ENCODE data around the gene PACSIN1. TPM values are rescaled to one million over a fixed set of nuclear protein-coding genes. Genes with fewer than 3 reads are reported as not detected.

Gene PACSIN1
- total and polyA plus RNA-seq, 4 donors: 5.8 to 34.8 (median 25.7) TPM

DNA sequence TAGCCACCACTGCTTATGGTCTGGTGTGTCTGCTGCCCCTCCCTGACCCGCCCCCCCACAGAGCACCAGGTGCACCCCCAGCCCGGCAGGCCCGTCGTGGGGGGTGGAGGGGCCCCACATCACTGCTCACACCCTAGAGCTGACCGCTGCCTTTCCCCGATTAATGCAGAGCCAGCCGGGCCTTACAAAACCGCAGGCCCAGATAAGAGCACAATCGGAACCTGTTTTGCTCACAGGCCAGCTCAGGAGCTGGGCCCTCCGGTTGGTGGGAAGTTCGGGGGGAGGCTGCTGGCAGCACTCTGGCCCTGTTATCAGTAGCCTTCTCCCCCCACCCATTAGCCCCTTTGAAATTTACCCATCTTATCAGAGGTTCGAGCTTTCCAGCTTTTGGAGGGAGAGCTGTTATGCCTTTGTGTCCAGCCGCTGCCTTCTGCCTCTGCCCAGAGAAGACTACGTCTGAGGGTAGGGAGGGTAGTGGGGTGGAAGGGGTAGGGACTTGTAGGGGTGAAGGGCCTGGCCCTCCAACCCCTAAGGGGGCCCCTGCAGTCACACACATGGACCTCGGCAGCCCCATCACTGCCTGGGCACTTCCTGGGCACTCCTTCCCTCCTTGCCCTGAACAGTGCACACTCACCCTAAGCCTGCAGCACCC is 97.1 kb downstream of the PACSIN1 start:
- H3K36me3 ChIP-seq (ENCODE audit: control insufficient read depth, insufficient read depth, low read length): no peaks in the 10 kb centered on the region
- WGBS (ENCODE audit: insufficient coverage): 73% methylated on average over 10 of the region's 15 CpGs
- H3K4me3 ChIP-seq (ENCODE audit: low read depth, low read length): no peak overlapping the region
- peaks cover 8% of the 10 kb centered on the region for H3K4me1 ChIP-seq (ENCODE audit: control insufficient read depth, insufficient read depth, low read length)
- no peak for DNase-seq (ENCODE audit: low read depth in 4 of 6, low spot score in 6 of 6)
- no peak overlapping the region for H3K27ac ChIP-seq (ENCODE audit: low read depth, low read length)
- H3K9me3 ChIP-seq (ENCODE audit: control insufficient read depth, insufficient read depth, low read length): peaks cover 5% of the 10 kb centered on the region
- H3K27me3 ChIP-seq (ENCODE audit: control insufficient read depth, insufficient read depth, low read length): no peaks in the 10 kb centered on the region

DNA sequence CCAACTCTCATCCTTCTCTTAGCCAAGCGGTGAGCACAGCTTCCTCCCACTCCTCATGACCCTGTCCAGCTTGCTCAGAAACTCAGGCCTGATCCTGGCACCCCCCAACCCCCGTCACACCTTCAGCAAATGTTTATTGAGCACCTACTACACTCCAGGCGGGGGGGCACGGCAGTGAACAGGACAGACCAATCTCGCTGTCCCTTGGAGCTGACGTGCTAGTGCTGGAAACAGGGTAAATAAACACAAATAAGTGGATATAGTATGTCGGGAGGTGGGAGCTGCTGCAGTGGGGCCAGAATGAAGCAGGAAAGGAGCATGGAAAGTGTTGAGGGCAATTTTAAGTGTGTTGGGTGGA is 97.6 kb downstream of the PACSIN1 start:
- H3K4me1 ChIP-seq (ENCODE audit: control insufficient read depth, insufficient read depth, low read length): peaks cover 8% of the 10 kb centered on the region
- no peak for DNase-seq (ENCODE audit: low read depth in 4 of 6, low spot score in 6 of 6)
- no peak overlapping the region for H3K27ac ChIP-seq (ENCODE audit: low read depth, low read length)
- 69% methylated on average over 7 of the region's 7 CpGs for WGBS (ENCODE audit: insufficient coverage)
- H3K9me3 ChIP-seq (ENCODE audit: control insufficient read depth, insufficient read depth, low read length): peaks cover 1% of the 10 kb centered on the region
- H3K36me3 ChIP-seq (ENCODE audit: control insufficient read depth, insufficient read depth, low read length): no peaks in the 10 kb centered on the region
- H3K4me3 ChIP-seq (ENCODE audit: low read depth, low read length): no peak overlapping the region
- no peaks in the 10 kb centered on the region for H3K27me3 ChIP-seq (ENCODE audit: control insufficient read depth, insufficient read depth, low read length)

DNA sequence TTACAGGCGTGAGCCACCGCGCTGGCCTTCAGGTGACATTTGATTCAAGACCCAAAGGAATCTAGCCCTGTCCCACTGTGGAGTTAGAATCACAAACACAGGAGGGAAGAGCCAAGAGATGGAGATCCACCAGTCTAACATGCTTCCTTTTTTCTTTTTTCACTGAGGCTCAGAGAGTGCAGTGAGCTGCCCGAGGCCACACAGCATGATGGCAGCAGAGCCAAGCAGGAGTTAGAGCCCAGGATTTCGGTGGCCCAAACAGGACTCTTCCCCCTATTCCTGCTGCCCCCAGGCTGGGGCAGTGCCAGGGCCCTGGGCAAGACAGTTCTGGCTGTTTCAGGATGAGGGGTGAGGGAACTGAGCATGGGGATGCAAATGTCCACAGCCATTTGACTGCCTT is 98.3 kb downstream of the PACSIN1 start:
- no peaks in the 10 kb centered on the region for H3K36me3 ChIP-seq (ENCODE audit: control insufficient read depth, insufficient read depth, low read length)
- DNase-seq (ENCODE audit: low read depth in 4 of 6, low spot score in 6 of 6): no peak
- no peaks in the 10 kb centered on the region for H3K27me3 ChIP-seq (ENCODE audit: control insufficient read depth, insufficient read depth, low read length)
- WGBS (ENCODE audit: insufficient coverage): 89% methylated on average over 4 of the region's 5 CpGs
- H3K27ac ChIP-seq (ENCODE audit: low read depth, low read length): no peak overlapping the region
- no peaks in the 10 kb centered on the region for H3K9me3 ChIP-seq (ENCODE audit: control insufficient read depth, insufficient read depth, low read length)
- peaks cover 8% of the 10 kb centered on the region for H3K4me1 ChIP-seq (ENCODE audit: control insufficient read depth, insufficient read depth, low read length)
- H3K4me3 ChIP-seq (ENCODE audit: low read depth, low read length): no peak overlapping the region

DNA sequence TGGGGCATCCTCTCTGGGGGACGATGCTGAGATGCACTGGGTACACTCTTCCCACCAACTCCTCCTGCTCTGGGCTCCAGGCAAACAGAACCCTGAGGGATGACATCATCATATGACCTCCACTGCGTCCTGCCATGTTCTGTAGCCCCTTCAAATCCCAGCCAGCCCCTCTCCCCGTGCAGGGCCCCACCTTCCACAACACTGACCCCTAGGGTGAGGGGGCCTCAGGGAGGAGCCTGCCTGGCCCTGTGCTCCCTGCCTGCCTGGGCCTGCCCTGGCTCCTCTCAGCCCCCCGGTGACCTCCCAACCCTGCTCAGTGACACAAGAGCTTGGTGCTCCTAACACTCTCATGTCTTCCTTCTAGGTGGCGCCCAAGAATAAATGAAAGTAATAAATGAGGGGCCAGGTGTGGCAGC is 99.9 kb downstream of the PACSIN1 start:
- Histone ChIP-seq H3K27ac (ENCODE audit: low read depth, low read length) (no peak overlapping the region), H3K4me3 (ENCODE audit: low read depth, low read length) (no peak overlapping the region), H3K4me1 (ENCODE audit: control insufficient read depth, insufficient read depth, low read length) (peaks cover 3% of the 10 kb centered on the region), H3K9me3 (ENCODE audit: control insufficient read depth, insufficient read depth, low read length) (no peaks in the 10 kb centered on the region), H3K27me3 (ENCODE audit: control insufficient read depth, insufficient read depth, low read length) (no peaks in the 10 kb centered on the region), H3K36me3 (ENCODE audit: control insufficient read depth, insufficient read depth, low read length) (no peaks in the 10 kb centered on the region)
- 11% methylated on average over 3 of the region's 5 CpGs for WGBS (ENCODE audit: insufficient coverage)
- DNase-seq (ENCODE audit: low read depth in 4 of 6, low spot score in 6 of 6): no peak

DNA sequence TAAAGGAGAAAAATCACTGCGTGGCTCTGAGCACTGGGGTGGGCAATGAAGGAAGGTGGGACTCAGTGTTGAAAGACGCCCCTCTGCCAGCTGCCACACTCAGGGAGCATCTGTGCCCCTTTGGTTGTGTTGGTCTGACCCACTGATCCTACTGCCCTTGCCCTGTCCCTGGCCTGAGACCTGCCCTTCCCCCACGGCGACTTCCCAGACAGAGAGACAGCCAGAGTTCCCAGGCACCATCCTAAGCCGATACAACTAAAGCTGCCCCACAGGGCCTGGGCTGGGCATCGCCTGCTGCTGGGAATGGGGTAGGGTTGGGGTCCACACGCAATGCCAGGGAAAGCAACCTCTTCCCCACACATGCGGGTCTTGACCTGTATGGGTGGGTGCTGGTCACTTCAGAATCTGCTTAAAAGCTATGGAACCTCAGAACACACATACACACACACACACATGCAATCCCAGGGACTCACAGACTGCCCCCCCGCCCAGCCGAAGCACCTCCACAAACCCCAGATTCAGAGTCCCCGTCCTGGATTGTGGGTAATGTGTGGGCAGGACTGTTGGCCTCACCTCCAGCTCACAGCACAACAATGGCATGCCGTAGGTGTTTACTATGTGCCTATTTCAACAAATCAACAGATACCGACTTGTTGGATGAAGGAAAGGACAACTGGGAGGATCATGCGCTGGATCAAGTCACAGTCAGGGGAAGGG is 101.1 kb downstream of the PACSIN1 start:
- Histone ChIP-seq H3K9me3 (ENCODE audit: control insufficient read depth, insufficient read depth, low read length) (no peaks in the 10 kb centered on the region), H3K27me3 (ENCODE audit: control insufficient read depth, insufficient read depth, low read length) (no peaks in the 10 kb centered on the region), H3K27ac (ENCODE audit: low read depth, low read length) (no peak overlapping the region), H3K4me1 (ENCODE audit: control insufficient read depth, insufficient read depth, low read length) (no peaks in the 10 kb centered on the region), H3K36me3 (ENCODE audit: control insufficient read depth, insufficient read depth, low read length) (no peaks in the 10 kb centered on the region), H3K4me3 (ENCODE audit: low read depth, low read length) (no peak overlapping the region)
- DNase-seq (ENCODE audit: low read depth in 4 of 6, low spot score in 6 of 6): no peak
- 82% methylated on average over 3 of the region's 14 CpGs for whole genome bisulfite sequencing (ENCODE audit: insufficient coverage)

DNA sequence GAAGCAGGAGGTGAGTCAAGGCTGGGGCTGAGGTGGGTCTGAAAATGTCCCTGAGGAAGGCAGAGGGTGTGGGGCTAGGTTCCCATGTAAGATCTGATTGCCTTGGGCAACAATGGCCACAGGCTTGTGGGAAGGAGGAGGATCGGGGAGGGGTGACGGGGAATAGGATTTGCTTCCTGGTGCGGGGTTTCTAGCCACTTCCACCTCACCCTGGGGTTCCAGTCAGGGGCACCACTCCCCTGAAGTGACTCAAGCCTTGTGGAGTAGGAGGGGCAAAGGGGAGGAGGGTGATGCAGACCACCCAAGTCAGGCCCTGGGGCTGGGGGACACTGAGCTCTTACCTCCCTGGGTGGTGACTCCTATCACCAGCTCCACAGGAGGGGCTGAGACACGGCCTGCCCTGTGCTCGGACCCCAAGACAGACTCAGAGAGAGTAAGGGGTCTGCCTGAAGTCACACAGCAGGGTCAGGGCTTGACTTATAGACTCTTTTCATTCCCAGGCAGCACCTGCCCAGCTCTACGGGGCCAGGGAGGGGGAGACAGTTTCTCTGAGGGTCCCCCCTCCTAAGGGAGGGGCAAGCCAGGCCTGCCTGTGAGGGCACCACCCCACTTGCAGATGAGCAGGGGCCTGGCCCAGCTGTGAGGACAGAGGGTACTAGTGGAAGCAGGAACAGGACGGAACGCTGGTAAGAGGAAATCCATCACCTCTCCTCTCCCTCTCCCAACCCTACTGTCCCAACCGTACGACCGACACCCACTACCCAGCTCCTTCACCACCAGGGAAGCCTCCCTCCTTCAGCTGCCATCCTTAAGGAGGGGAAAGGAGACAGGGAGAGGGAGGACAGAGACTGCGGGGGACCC is 102.7 kb downstream of the PACSIN1 start:
- no peak for DNase-seq (ENCODE audit: low read depth in 4 of 6, low spot score in 6 of 6)
- no peaks in the 10 kb centered on the region for H3K27me3 ChIP-seq (ENCODE audit: control insufficient read depth, insufficient read depth, low read length)
- no peak overlapping the region for H3K27ac ChIP-seq (ENCODE audit: low read depth, low read length)
- 68% methylated on average over 3 of the region's 12 CpGs for WGBS (ENCODE audit: insufficient coverage)
- no peaks in the 10 kb centered on the region for H3K4me1 ChIP-seq (ENCODE audit: control insufficient read depth, insufficient read depth, low read length)
- no peaks in the 10 kb centered on the region for H3K9me3 ChIP-seq (ENCODE audit: control insufficient read depth, insufficient read depth, low read length)
- H3K36me3 ChIP-seq (ENCODE audit: control insufficient read depth, insufficient read depth, low read length): no peaks in the 10 kb centered on the region
- H3K4me3 ChIP-seq (ENCODE audit: low read depth, low read length): no peak overlapping the region

DNA sequence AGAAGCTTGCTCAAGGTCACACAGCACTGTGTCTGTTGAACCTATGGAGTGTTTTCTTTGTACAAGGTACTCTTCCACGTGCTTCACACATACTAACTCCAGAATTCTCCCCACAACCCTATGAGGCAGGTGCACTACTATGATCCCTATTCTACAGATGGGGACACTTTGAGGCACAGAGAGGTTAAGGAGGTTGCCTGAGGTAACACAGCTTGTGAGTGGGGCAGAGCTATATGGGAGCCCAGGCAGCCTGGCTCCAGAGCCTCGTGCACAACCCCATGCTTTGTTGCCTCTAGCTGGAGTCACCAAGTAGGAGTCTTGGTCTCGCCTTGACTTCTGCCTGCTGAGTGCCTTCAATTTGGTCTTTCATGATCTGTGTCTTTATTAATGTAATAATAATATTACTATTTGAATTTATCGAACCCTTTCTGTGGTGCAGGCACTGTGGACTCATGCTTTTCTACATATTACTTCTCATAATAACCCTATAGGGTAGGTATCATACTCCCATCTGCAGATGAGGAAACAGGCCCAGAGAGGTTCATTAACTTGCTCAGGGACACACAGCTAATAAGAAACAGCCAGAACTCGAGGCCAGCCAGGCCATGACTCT is 103.6 kb downstream of the PACSIN1 start:
- Histone ChIP-seq H3K4me1 (ENCODE audit: control insufficient read depth, insufficient read depth, low read length) (no peaks in the 10 kb centered on the region), H3K27ac (ENCODE audit: low read depth, low read length) (no peak overlapping the region), H3K9me3 (ENCODE audit: control insufficient read depth, insufficient read depth, low read length) (no peaks in the 10 kb centered on the region), H3K4me3 (ENCODE audit: low read depth, low read length) (no peak overlapping the region), H3K27me3 (ENCODE audit: control insufficient read depth, insufficient read depth, low read length) (no peaks in the 10 kb centered on the region), H3K36me3 (ENCODE audit: control insufficient read depth, insufficient read depth, low read length) (no peaks in the 10 kb centered on the region)
- DNase-seq (ENCODE audit: low read depth in 4 of 6, low spot score in 6 of 6): no peak
- 93% methylated on average over 2 of the region's 5 CpGs for WGBS (ENCODE audit: insufficient coverage)

DNA sequence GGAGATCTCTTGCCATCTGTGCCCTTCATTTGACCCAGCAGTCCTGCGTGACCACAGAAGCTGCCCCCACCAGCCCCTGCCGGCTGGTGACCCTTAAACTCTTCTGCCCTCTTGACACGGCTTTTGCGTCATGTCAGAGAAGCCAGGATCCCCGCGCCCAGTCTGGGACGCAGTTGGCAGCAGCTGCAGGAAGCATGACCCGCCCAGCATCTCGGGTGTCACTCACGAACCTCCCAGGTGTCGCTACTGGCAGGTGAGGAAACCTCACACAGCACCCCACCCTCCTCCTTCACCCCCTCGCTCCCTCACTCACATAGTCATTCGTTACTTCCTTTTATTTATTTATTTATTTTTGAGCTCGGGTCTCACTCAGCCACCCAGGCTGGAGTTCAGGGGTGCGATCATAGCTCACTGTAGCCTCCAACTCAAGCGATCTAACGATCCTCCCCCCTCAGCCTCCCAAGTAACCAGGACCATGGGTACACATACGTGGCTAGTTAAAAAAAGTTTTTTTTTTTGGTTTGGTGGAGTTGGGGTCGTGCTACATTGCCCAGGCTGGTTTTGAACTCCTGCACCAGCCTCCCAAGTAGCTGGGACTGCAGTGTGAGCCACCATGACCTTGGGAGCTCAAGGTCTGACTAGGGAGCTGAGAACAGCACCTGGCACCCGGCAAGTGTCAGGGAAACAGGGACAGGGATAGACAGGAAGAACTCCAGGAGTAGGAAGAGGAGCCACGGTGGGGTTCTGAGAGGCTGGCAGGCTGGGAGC is 104.4 kb downstream of the PACSIN1 start:
- no peak for DNase-seq (ENCODE audit: low read depth in 4 of 6, low spot score in 6 of 6)
- H3K36me3 ChIP-seq (ENCODE audit: control insufficient read depth, insufficient read depth, low read length): no peaks in the 10 kb centered on the region

DNA sequence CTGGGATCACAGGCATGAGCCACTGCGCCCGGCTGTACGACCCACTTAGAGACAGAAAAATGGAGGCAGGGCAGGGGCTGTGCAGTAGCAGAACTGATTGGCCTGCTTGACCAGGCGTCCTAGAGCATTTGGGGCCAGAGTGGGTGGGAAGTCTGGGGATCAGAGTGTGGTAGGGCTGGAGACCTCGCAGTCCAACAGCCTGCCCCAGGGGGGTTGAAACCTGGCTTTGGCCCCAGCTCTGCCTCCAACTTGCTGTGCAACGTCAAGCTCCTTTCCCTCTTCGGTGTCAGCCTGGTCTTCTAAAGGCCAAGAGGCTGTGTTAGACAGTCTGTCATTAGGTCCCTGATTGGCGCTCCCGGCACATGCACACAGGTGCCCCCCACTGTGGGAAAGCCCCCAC is 105.5 kb downstream of the PACSIN1 start:
- H3K9me3 ChIP-seq (ENCODE audit: control insufficient read depth, insufficient read depth, low read length): no peaks in the 10 kb centered on the region
- WGBS (ENCODE audit: insufficient coverage): 85% methylated on average over 9 of the region's 9 CpGs
- H3K4me3 ChIP-seq (ENCODE audit: low read depth, low read length): no peak overlapping the region
- H3K27ac ChIP-seq (ENCODE audit: low read depth, low read length): no peak overlapping the region
- no peak for DNase-seq (ENCODE audit: low read depth in 4 of 6, low spot score in 6 of 6)
- H3K27me3 ChIP-seq (ENCODE audit: control insufficient read depth, insufficient read depth, low read length): no peaks in the 10 kb centered on the region
- H3K4me1 ChIP-seq (ENCODE audit: control insufficient read depth, insufficient read depth, low read length): no peaks in the 10 kb centered on the region
- H3K36me3 ChIP-seq (ENCODE audit: control insufficient read depth, insufficient read depth, low read length): no peaks in the 10 kb centered on the region

More for the DNA sequence above, 104.4 kb downstream of the PACSIN1 start:
- 84% methylated on average over 14 of the region's 21 CpGs for WGBS (ENCODE audit: insufficient coverage)
- no peak overlapping the region for H3K27ac ChIP-seq (ENCODE audit: low read depth, low read length)
- no peaks in the 10 kb centered on the region for H3K9me3 ChIP-seq (ENCODE audit: control insufficient read depth, insufficient read depth, low read length)
- H3K27me3 ChIP-seq (ENCODE audit: control insufficient read depth, insufficient read depth, low read length): no peaks in the 10 kb centered on the region
- H3K4me3 ChIP-seq (ENCODE audit: low read depth, low read length): no peak overlapping the region
- no peaks in the 10 kb centered on the region for H3K4me1 ChIP-seq (ENCODE audit: control insufficient read depth, insufficient read depth, low read length)
